SK-N-SH (cell line): Measurements from ENCODE around the gene SEMA3B. TPM values are rescaled to one million over a fixed set of nuclear protein-coding genes. Genes with fewer than 3 reads are reported as not detected.
A peak's percentile ranks its signal among the peaks of the same experiment; 100 is the strongest.

Source experiments
- CTCF ChIA-PET: fragments of 300-600, 350-600 bp; formaldehyde crosslinking; extraction: SDS; loops from one replicate; lab custom pipeline; 2021; lab: Yijun Ruan, JAX
- POLR2A ChIA-PET: fragments of 350-600 bp; sonication (Branson Sonifier 250); formaldehyde crosslinking; extraction: SDS; loops from one replicate; lab custom pipeline; 2020; ENCODE audit warnings: antibody characterized with exemption, inconsistent platforms; lab: Yijun Ruan, JAX
- DNase-seq: peaks from one replicate; pipeline ENCODE4 v3.0.0; 2012
- H2AFZ ChIP-seq: fragments of 200-600 bp; sonication (generic); 2 replicates; pipeline ENCODE4 v1.8.1; 2016; ENCODE audit warnings: antibody characterized with exemption, mild to moderate bottlenecking, low read depth
- H3F3A ChIP-seq: fragments of 200-600 bp; sonication (generic); replicated peaks from 2 replicates; pipeline ENCODE3; 2016; ENCODE audit warnings: antibody characterized with exemption, mild to moderate bottlenecking; ENCODE audit not compliant: insufficient read depth
- H3K27ac ChIP-seq, 2 experiments: fragments of 200-500 bp in 1 of 2; fragments of 200-600 bp in 1 of 2; sonication (Bioruptor generic) in 1 of 2; sonication (generic), shearing (Covaris generic) in 1 of 2; 2 replicates each; pipeline versions ENCODE4 v1.5.1 to v1.6.1; 2014 to 2016; ENCODE audit warnings: low read depth in 2 of 2, inconsistent platforms in 1 of 2, low read length in 1 of 2, mild to moderate bottlenecking in 1 of 2, mixed read lengths in 1 of 2
- H3K27me3 ChIP-seq: fragments of 200-600 bp; sonication (generic), shearing (Covaris generic); 2 replicates; pipeline ENCODE4 v1.6.1; 2016; ENCODE audit warnings: mixed run types; ENCODE audit not compliant: insufficient read depth
- H3K36me3 ChIP-seq, 2 experiments: fragments of 200-500 bp in 1 of 2; fragments of 200-600 bp in 1 of 2; sonication (Bioruptor generic) in 1 of 2; sonication (generic) in 1 of 2; replicated peaks in 1 of 2; 2 replicates each; pipeline versions ENCODE3 to v1.5.1; 2014 to 2016; ENCODE audit warnings: low read length in 1 of 2, mild to moderate bottlenecking in 1 of 2; ENCODE audit not compliant: insufficient read depth in 2 of 2, control insufficient read depth in 1 of 2
- H3K4me1 ChIP-seq, 2 experiments: fragments of 200-500 bp in 1 of 2; fragments of 200-600 bp in 1 of 2; sonication (Bioruptor generic) in 1 of 2; sonication (generic), shearing (Covaris generic) in 1 of 2; 2 replicates each; pipeline versions ENCODE4 v1.5.1 to v1.6.1; 2014 to 2016; ENCODE audit warnings: low read depth in 1 of 2, low read length in 1 of 2, mixed run types in 1 of 2; ENCODE audit not compliant: insufficient read depth in 2 of 2, control insufficient read depth in 1 of 2
- H3K4me2 ChIP-seq: fragments of 200-600 bp; sonication (generic), shearing (Covaris generic); 2 replicates; pipeline ENCODE4 v1.6.1; 2017; ENCODE audit warnings: mixed run types
- H3K4me3 ChIP-seq, 2 experiments: fragments of 200-500 bp in 1 of 2; fragments of 200-600 bp in 1 of 2; sonication (Bioruptor generic) in 1 of 2; sonication (generic), shearing (Covaris generic) in 1 of 2; 2 replicates each; pipeline versions ENCODE4 v1.5.1 to v1.8.1; 2014 to 2016; ENCODE audit warnings: low read depth in 2 of 2, inconsistent platforms in 1 of 2, low read length in 1 of 2, mild to moderate bottlenecking in 1 of 2, mixed read lengths in 1 of 2, moderate library complexity in 1 of 2
- H3K79me2 ChIP-seq: fragments of 200-600 bp; sonication (generic); 2 replicates; pipeline ENCODE4 v1.8.1; 2017; ENCODE audit warnings: mild to moderate bottlenecking; ENCODE audit not compliant: insufficient read depth
- H3K9ac ChIP-seq: fragments of 200-600 bp; sonication (generic); 2 replicates; pipeline ENCODE4 v1.6.1; 2017; ENCODE audit warnings: mixed run types
- H3K9me2 ChIP-seq: fragments of 200-600 bp; sonication (generic); 2 replicates; pipeline ENCODE4 v1.6.1; 2017; ENCODE audit warnings: mixed run types
- H3K9me3 ChIP-seq: fragments of 200-600 bp; sonication (generic); 2 replicates; pipeline ENCODE4 v1.6.1; 2017; ENCODE audit warnings: mixed run types, mild to moderate bottlenecking, moderate library complexity
- H4K20me1 ChIP-seq: fragments of 200-600 bp; sonication (generic); 2 replicates; pipeline ENCODE4 v1.6.1; 2017; ENCODE audit warnings: mild to moderate bottlenecking, mixed run types; ENCODE audit not compliant: insufficient read depth
- CHD2 ChIP-seq: fragments of 150-350 bp; IDR thresholded peaks from 2 replicates; pipeline ENCODE4 v1.6.1; 2018; ENCODE audit warnings: low read length; ENCODE audit not compliant: partially characterized antibody
- ELF1 ChIP-seq: IDR thresholded peaks from 2 replicates; pipeline ENCODE4 v1.4.0; 2012
- EP300 ChIP-seq, 2 experiments: IDR thresholded peaks; 2 replicates each; pipeline versions ENCODE4 v1.4.0 to v1.6.1; 2012; ENCODE audit warnings: borderline replicate concordance in 1 of 2, low read depth in 1 of 2, low read length in 1 of 2
- GABPA ChIP-seq: IDR thresholded peaks from 2 replicates; pipeline ENCODE4 v1.4.0; 2012; ENCODE audit warnings: low read depth, mild to moderate bottlenecking
- IRF3 ChIP-seq: fragments of 150-350 bp; IDR thresholded peaks from 2 replicates; pipeline ENCODE4 v1.6.1; 2016; ENCODE audit warnings: mild to moderate bottlenecking, low read depth, low read length
- MAX ChIP-seq: IDR thresholded peaks from 2 replicates; pipeline ENCODE4 v1.4.0; 2012; ENCODE audit warnings: low read depth
- NFIC ChIP-seq: IDR thresholded peaks from 2 replicates; pipeline ENCODE4 v1.4.0; 2012; ENCODE audit warnings: borderline replicate concordance
- NRF1 ChIP-seq: IDR thresholded peaks from 2 replicates; pipeline ENCODE4 v1.6.1; 2012; ENCODE audit warnings: low read depth, mild to moderate bottlenecking, low read length
- POLR2AphosphoS5 ChIP-seq: IDR thresholded peaks from 2 replicates; pipeline ENCODE4 v1.6.1; 2012; ENCODE audit warnings: low read depth, low read length
- RAD21 ChIP-seq: IDR thresholded peaks from 2 replicates; pipeline ENCODE4 v1.6.1; 2012; ENCODE audit warnings: mild to moderate bottlenecking, low read length
- RFX5 ChIP-seq: IDR thresholded peaks from 2 replicates; pipeline ENCODE4 v1.6.1; 2012; ENCODE audit warnings: mild to moderate bottlenecking, improper control_type of control experiment, low read length
- SMC3 ChIP-seq: IDR thresholded peaks from 2 replicates; pipeline ENCODE4 v1.6.1; 2012; ENCODE audit warnings: low read depth, low read length, improper control_type of control experiment
- TAF1 ChIP-seq: IDR thresholded peaks from 2 replicates; pipeline ENCODE4 v1.6.1; 2012; ENCODE audit warnings: low read depth, mild to moderate bottlenecking, low read length, moderate library complexity, borderline replicate concordance
- TCF12 ChIP-seq: IDR thresholded peaks from 2 replicates; pipeline ENCODE4 v1.4.0; 2012
- USF2 ChIP-seq: fragments of 150-350 bp; IDR thresholded peaks from 2 replicates; pipeline ENCODE4 v1.6.1; 2017; ENCODE audit warnings: antibody characterized with exemption, low read length, low read depth, borderline replicate concordance
- WGBS: methylation state at CpG from one replicate; pipeline ENCODE4 v1.1.6; 2017; ENCODE audit warnings: low lambda C conversion rate; 5-methylcytosine and 5-hydroxymethylcytosine counted together
- polyA plus RNA-seq, 3 experiments: library from polyadenylated mRNA; depleted of rRNA; stranded (reverse); fragments of >200 nt; gene quantifications; 2 replicates each; pipeline ENCODE4 v1.2.3, GENCODE V29; 2012

Gene SEMA3B
- polyA plus RNA-seq, 1 of the 3 experiments (the other 2 are of a cell fraction), result 14.9 TPM

GRCh38 chr3:50292159-50293078, 23.5 kb downstream of the SEMA3B start, which contains the start of gene IFRD2 (continued):
- TF ChIP-seq NFIC (peak; percentile 40; the same call in 1 of the 2 replicates), TAF1 (peak; percentile 63; the same call in 1 of the 2 replicates), TCF12 (peak; percentile 16; the same call in 1 of the 2 replicates)

GRCh38 chr3:50293079-50293801, 24.3 kb downstream of the SEMA3B start:
- Histone ChIP-seq H3K27ac (peak overlapping the region; percentile 39 to 69; a peak in 3 of 4 replicates), H3K9me2 (no peaks in the 10 kb centered on the region), H3K79me2 (peaks cover 22% of the 10 kb centered on the region), H3K4me1 (peaks cover 6 to 20% of the 10 kb centered on the region in 2 experiments; a peak in 2 of 4 replicates), H3K4me3 (peak overlapping the region; percentile 45 to 96; a peak in 3 of 4 replicates), H2AFZ (peak overlapping the region; percentile 63; the same call in 1 of the 2 replicates), H4K20me1 (no peaks in the 10 kb centered on the region), H3F3A (no peaks in the 10 kb centered on the region), H3K4me2 (peak overlapping the region; percentile 83), H3K27me3 (no peaks in the 10 kb centered on the region), H3K9ac (peak overlapping the region; percentile 44; the same call in 1 of the 2 replicates), H3K9me3 (no peaks in the 10 kb centered on the region), H3K36me3 (peaks cover 3 to 25% of the 10 kb centered on the region in 2 experiments)
- 83% methylated on average over 12 of the region's 12 CpGs for WGBS
- no peak for DNase-seq
- ChIA-PET POLR2A (interaction anchor here (2.0 kb wide), 1 partner anchor 31 kb away, joined by 6 read pairs; no protein-coding TSS in a partner anchor), CTCF (interaction anchor here (0.9 to 2.2 kb wide), 7 partner anchors 19 to 99 kb away, joined by 3 to 7 read pairs (median 5); partner anchors contain the start of gene HYAL2)
- TF ChIP-seq POLR2AphosphoS5 (no peak), EP300 (IDR thresholded peaks at IDR 0.05; ENCODE audit: borderline replicate concordance in 1 of 2, low read depth in 1 of 2, low read length in 1 of 2) (no peak), USF2 (no peak)

- Histone ChIP-seq H3K9ac (no peak overlapping the region), H3K4me1 (peaks cover 9 to 24% of the 10 kb centered on the region in 2 experiments; a peak in 2 of 4 replicates), H4K20me1 (no peaks in the 10 kb centered on the region), H3K4me2 (no peak overlapping the region), H3K27ac (no peak overlapping the region), H3K27me3 (no peaks in the 10 kb centered on the region), H2AFZ (no peak overlapping the region), H3F3A (no peaks in the 10 kb centered on the region), H3K4me3 (no peak overlapping the region), H3K79me2 (peaks cover 28% of the 10 kb centered on the region), H3K36me3 (peaks cover 3 to 17% of the 10 kb centered on the region in 2 experiments), H3K9me3 (no peaks in the 10 kb centered on the region), H3K9me2 (no peaks in the 10 kb centered on the region)
- ChIA-PET CTCF (interaction anchor here (1.5 to 2.2 kb wide), 2 partner anchors 25 to 27 kb away, joined by 3 to 6 read pairs; no protein-coding TSS in a partner anchor), POLR2A (interaction anchor here (0.6 kb wide), 1 partner anchor 30 kb away, joined by 3 read pairs; no protein-coding TSS in a partner anchor)
- no peak for DNase-seq
- 92% methylated on average over 2 of the region's 4 CpGs for WGBS
- TF ChIP-seq MAX (no peak), USF2 (no peak), RAD21 (no peak), ELF1 (no peak), POLR2AphosphoS5 (no peak), TCF12 (no peak), NRF1 (no peak), CHD2 (no peak), GABPA (no peak), RFX5 (no peak), IRF3 (no peak), SMC3 (no peak)
These were observed 25.1 kb downstream of the SEMA3B start for GRCh38 chr3:50294089-50294488.
